ENCODE data around the gene ST3GAL5.

The ST3GAL5 gene

GRCh38 chr2:85925216-85925671, 36.5 kb upstream of the ST3GAL5 start:
- ChIA-PET POLR2A (no interaction called here), CTCF (interaction anchor here (2.3 kb wide), 1 partner anchor 11 kb away, joined by 4 read pairs; no protein-coding TSS in a partner anchor)
- DNase-seq (ENCODE audit: extremely low spot score), result no peak
- TF ChIP-seq, protein P1, sequence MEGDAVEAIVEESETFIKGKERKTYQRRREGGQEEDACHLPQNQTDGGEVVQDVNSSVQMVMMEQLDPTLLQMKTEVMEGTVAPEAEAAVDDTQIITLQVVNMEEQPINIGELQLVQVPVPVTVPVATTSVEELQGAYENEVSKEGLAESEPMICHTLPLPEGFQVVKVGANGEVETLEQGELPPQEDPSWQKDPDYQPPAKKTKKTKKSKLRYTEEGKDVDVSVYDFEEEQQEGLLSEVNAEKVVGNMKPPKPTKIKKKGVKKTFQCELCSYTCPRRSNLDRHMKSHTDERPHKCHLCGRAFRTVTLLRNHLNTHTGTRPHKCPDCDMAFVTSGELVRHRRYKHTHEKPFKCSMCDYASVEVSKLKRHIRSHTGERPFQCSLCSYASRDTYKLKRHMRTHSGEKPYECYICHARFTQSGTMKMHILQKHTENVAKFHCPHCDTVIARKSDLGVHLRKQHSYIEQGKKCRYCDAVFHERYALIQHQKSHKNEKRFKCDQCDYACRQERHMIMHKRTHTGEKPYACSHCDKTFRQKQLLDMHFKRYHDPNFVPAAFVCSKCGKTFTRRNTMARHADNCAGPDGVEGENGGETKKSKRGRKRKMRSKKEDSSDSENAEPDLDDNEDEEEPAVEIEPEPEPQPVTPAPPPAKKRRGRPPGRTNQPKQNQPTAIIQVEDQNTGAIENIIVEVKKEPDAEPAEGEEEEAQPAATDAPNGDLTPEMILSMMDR (IDR thresholded peaks at IDR 0.05; ENCODE audit: control extremely low read depth, extremely low read depth, low read depth, missing control alignments), result no peak

- DNase-seq (ENCODE audit: extremely low spot score), result no peak
- TF ChIP-seq, protein P1 (IDR thresholded peaks at IDR 0.05; ENCODE audit: control extremely low read depth, extremely low read depth, low read depth, missing control alignments), result no peak
- ChIA-PET CTCF (interaction anchor here (2.3 kb wide), 1 partner anchor 11 kb away, joined by 4 read pairs; no protein-coding TSS in a partner anchor), POLR2A (no interaction called here)
Measured at GRCh38 chr2:85924522-85924921, 35.7 kb upstream of the ST3GAL5 start.

GRCh38 chr2:85922199-85922598, 33.4 kb upstream of the ST3GAL5 start:
- POLR2A ChIA-PET, result no interaction called here
- DNase-seq (ENCODE audit: extremely low spot score), result no peak
- TF ChIP-seq, protein P1 (IDR thresholded peaks at IDR 0.05; ENCODE audit: control extremely low read depth, extremely low read depth, low read depth, missing control alignments), result no peak
- CTCF ChIA-PET, result interaction anchor here (1.1 to 3.6 kb wide), 4 partner anchors 20 to 157 kb away, joined by 3 to 15 read pairs (median 4); partner anchors contain the start of gene ST3GAL5

- ChIA-PET CTCF (interaction anchor here (0.8 to 3.6 kb wide), 8 partner anchors 10 to 157 kb away, joined by 3 to 15 read pairs (median 4); partner anchors contain the start of gene ST3GAL5), POLR2A (no interaction called here)
- TF ChIP-seq, protein P1 (IDR thresholded peaks at IDR 0.05; ENCODE audit: control extremely low read depth, extremely low read depth, low read depth, missing control alignments), result no peak
- DNase-seq (ENCODE audit: extremely low spot score), result no peak
Measured at GRCh38 chr2:85921659-85922058, 32.9 kb upstream of the ST3GAL5 start.

GRCh38 chr2:85920810-85921545, 32.2 kb upstream of the ST3GAL5 start:
- DNase-seq (ENCODE audit: extremely low spot score), result no peak
- TF ChIP-seq, protein P1 (IDR thresholded peaks at IDR 0.05; ENCODE audit: control extremely low read depth, extremely low read depth, low read depth, missing control alignments), result no peak
- ChIA-PET POLR2A (no interaction called here), CTCF (interaction anchor here (0.8 to 3.6 kb wide), 8 partner anchors 9 to 158 kb away, joined by 3 to 15 read pairs (median 3); partner anchors contain the start of gene ST3GAL5)

DNA sequence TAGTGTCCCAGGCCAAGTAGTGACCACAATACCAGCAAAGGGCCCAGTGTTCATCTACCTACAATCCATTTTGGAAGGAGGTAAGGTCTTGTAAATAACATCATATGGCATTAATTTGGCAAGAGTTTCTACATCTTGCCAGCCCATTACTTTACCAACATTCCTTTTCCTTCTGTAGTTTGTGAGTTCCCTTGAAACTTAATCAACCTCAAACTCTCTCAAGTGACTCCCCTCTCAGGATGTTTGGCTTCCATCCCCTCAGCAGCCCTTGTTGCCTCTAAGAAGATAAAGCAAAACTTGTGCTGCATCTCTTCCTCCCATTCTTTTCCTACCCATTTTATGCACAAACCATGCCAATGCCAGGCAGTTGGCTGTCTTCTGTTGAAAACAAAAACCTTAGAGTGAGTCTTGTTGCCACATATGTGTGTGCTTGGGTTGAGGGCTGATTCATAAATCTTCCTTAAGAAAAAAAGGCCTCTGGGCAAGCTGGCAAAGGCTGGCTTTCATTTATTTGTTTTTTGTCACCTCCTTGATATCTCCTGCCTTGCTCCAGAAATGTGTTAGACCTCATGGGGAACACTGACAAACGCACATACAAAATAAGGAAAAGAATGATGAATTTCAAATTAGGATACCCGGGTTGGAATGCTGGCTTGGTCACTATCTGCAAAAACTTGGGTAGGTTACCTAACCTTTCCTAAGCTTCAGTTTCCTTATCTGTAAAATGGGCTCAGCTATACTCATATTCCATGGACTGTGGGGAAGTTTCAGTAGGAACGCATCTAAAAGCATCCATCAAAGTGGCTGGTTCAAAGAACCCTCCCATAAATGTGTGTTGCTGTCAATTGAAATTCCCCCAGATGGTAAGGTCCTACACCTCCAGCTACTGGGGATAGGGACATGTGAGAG, 29.4 kb upstream of the ST3GAL5 start:
- CTCF ChIA-PET, result interaction anchor here (1.3 to 3.2 kb wide), 4 partner anchors 10 to 162 kb away, joined by 3 to 9 read pairs (median 6); partner anchors contain the start of gene ST3GAL5
- TF ChIP-seq, protein P1 (IDR thresholded peaks at IDR 0.05; ENCODE audit: control extremely low read depth, extremely low read depth, low read depth, missing control alignments), result no peak
- POLR2A ChIA-PET, result no interaction called here
- no peak for DNase-seq (ENCODE audit: extremely low spot score)
